Measurements from ENCODE around the gene ATG7.

DNA sequence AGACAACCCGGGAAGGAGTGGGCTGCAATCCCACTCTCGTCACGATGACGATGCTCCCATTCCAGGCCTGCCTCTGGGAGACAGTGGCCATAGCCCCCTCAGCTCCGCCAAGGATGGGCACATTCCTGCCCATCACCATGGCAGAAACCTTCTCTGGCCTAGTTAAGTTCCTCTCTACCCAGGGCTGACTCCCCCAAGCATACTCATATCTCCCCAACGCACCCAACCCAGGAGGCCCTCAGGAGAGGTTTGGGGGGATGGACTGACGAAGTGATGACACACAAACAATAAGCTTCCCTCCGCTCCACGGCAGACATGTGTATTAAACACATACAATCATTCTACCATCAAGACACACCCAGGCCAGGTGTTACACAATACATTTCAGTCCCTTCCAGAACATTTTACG is 311.4 kb downstream of the ATG7 start:
- TF ChIP-seq, protein P1, sequence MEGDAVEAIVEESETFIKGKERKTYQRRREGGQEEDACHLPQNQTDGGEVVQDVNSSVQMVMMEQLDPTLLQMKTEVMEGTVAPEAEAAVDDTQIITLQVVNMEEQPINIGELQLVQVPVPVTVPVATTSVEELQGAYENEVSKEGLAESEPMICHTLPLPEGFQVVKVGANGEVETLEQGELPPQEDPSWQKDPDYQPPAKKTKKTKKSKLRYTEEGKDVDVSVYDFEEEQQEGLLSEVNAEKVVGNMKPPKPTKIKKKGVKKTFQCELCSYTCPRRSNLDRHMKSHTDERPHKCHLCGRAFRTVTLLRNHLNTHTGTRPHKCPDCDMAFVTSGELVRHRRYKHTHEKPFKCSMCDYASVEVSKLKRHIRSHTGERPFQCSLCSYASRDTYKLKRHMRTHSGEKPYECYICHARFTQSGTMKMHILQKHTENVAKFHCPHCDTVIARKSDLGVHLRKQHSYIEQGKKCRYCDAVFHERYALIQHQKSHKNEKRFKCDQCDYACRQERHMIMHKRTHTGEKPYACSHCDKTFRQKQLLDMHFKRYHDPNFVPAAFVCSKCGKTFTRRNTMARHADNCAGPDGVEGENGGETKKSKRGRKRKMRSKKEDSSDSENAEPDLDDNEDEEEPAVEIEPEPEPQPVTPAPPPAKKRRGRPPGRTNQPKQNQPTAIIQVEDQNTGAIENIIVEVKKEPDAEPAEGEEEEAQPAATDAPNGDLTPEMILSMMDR (conservative IDR thresholded peaks at IDR 0.05; ENCODE audit: low read length), result no peak
- TF ChIP-seq EZH2phosphoT487 (IDR thresholded peaks at IDR 0.05; ENCODE audit: borderline replicate concordance, low read depth, low read length), result no peak

Data from OCI-LY7 (cell line).